Right cardiac atrium (tissue), 5 donors: ENCODE data around the gene ZNF521. TPM values are rescaled to one million over a fixed set of nuclear protein-coding genes. Genes with fewer than 3 reads are reported as not detected.

Experiments
- ATAC-seq, 2 donors: fragments of 200-7000 bp; cut with Tn5 transposase; one replicate each; pipeline versions ENCODE4 v1.8.0 to v1.9.1; 2020; ENCODE audit warnings: moderate library complexity in 2 of 2, mild to moderate bottlenecking in 1 of 2
- DNase-seq, 3 donors: peaks; one replicate each; pipeline ENCODE4 v3.0.0-alpha.2; 2020
- H3K27ac ChIP-seq: one replicate; pipeline ENCODE4 v1.5.1; 2013; ENCODE audit warnings: mild to moderate bottlenecking, low read length, control low read depth, moderate library complexity
- H3K27me3 ChIP-seq: one replicate; pipeline ENCODE4 v1.6.1; 2013; ENCODE audit not compliant: control insufficient read depth, insufficient read depth
- H3K4me1 ChIP-seq: one replicate; pipeline ENCODE4 v1.6.1; 2013; ENCODE audit warnings: low read length; ENCODE audit not compliant: control insufficient read depth, insufficient read depth
- H3K4me3 ChIP-seq: one replicate; pipeline ENCODE4 v1.5.1; 2013; ENCODE audit warnings: low read length, control low read depth
- H3K9me3 ChIP-seq: one replicate; pipeline ENCODE4 v1.6.1; 2013; ENCODE audit warnings: low read length; ENCODE audit not compliant: control insufficient read depth
- WGBS: extraction: QIAGEN DNeasy Blood & Tissue Kit; methylation state at CpG from one replicate; pipeline ENCODE4 v1.1.7; 2013; 5-methylcytosine and 5-hydroxymethylcytosine counted together
- intact Hi-C, 4 donors: fragments of 100-400 bp; cut with DNase I; formaldehyde crosslinking; loops; one replicate each; pipeline versions ENCODE4 v1.11.0 to v1.14.0; 2022 to 2023
- polyA plus RNA-seq: library from polyadenylated mRNA; stranded (reverse); fragments of 200-250 nt; gene quantifications from one replicate; pipeline ENCODE4 v1.2.3, GENCODE V29; 2013
- total RNA-seq, 4 donors: library from RNA; stranded (reverse); fragmentation: NEBNext Ultra II Directional; extraction: Animal tissue kit (Norgen Biotek cat#: 25700); gene quantifications; one replicate each; pipeline ENCODE4 v1.2.1, GENCODE V29; 2021
- donor health status: healthy with polysubstance abuse.
- donor health status: DM: no; HTN: yes; CAD: no.
- donor health status: DM: no; HTN: no; CAD: no.
- donor health status: DM: no; HTN: yes; CAD: no; lungs with severe emphysema.
- donor health status: DM: yes; HTN: yes; CAD: no.

The ZNF521 gene
- total and polyA plus RNA-seq, 5 donors: 7.2 to 54.5 (median 38.8) TPM

- Histone ChIP-seq H3K4me1 (no peaks in the 10 kb centered on the region), H3K9me3 (no peaks in the 10 kb centered on the region), H3K27ac (no peak overlapping the region), H3K27me3 (no peaks in the 10 kb centered on the region), H3K4me3 (no peak overlapping the region)
- ATAC-seq (no peak), DNase-seq (peak in 1 of 3 donors; percentile 11)
- intact Hi-C loops: loop anchor here in 1 of 4 donors (10.0 kb wide), 1 partner anchor 177 kb away; no protein-coding TSS in a partner anchor
- WGBS: 72% methylated on average over 11 of the region's 11 CpGs
Measured at GRCh38 chr18:25167612-25168410, 184.2 kb downstream of the ZNF521 start.

- DNase-seq (no peak), ATAC-seq (no peak)
- H3K4me3 ChIP-seq: no peak overlapping the region
- H3K9me3 ChIP-seq: no peaks in the 10 kb centered on the region
- 52% methylated on average over 1 of the region's 1 CpG for WGBS
- intact Hi-C loops: loop anchor here in 1 of 4 donors (10.0 kb wide), 1 partner anchor 179 kb away; no protein-coding TSS in a partner anchor
- H3K27ac ChIP-seq: no peak overlapping the region
- no peaks in the 10 kb centered on the region for H3K27me3 ChIP-seq
- no peaks in the 10 kb centered on the region for H3K4me1 ChIP-seq
Measured at GRCh38 chr18:25166113-25166512, 185.9 kb downstream of the ZNF521 start.

GRCh38 chr18:25164848-25165811 lies 186.8 kb downstream of the ZNF521 start:
- H3K27ac ChIP-seq: peak overlapping the region; percentile 67
- 6% methylated on average over 10 of the region's 10 CpGs for WGBS
- peak in 2 of 3 donors; percentile 49 to 54 for DNase-seq
- peak overlapping the region; percentile 79 for H3K4me3 ChIP-seq
- peak; percentile 77 to 86 for ATAC-seq
- intact Hi-C loops: loop anchor here in 1 of 4 donors (10.0 kb wide), 1 partner anchor 180 kb away; no protein-coding TSS in a partner anchor
- H3K27me3 ChIP-seq: no peaks in the 10 kb centered on the region
- no peaks in the 10 kb centered on the region for H3K4me1 ChIP-seq
- H3K9me3 ChIP-seq: no peaks in the 10 kb centered on the region

DNA sequence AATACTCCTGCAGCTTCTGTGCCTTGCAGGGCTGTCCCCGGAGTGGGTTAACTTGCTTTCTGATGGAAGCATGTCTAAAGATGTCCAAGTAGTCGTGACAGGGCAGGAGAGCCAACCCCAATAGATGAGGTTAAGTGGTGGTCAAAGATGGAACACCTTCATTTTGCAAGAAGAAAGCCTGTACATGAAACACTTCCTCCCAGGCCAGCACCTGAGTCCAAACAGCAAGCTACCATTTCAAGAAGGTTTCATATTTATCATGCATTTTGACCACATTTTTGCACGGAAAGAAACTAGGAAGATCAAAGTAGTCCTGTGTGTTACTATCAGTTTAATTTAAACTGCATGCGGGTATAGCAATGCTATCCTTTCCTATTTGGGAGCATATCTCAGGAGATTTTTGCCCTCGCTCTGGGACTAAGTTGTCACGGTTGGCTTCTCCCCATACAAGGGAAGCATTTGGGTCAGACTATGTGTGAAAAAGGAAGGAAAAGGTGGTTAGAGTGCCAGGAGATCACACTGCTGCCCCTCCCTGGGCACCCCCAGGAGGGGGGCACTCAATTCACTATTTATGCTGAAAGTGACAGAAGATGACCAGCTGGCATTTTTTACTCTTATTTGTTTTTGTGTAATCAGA lies 187.6 kb downstream of the ZNF521 start:
- peak overlapping the region; percentile 79 for H3K4me3 ChIP-seq
- no peaks in the 10 kb centered on the region for H3K27me3 ChIP-seq
- DNase-seq (peak in 1 of 3 donors; percentile 11), ATAC-seq (peak in 1 of 2 donors; percentile 32)
- no peaks in the 10 kb centered on the region for H3K4me1 ChIP-seq
- 22% methylated on average over 6 of the region's 6 CpGs for WGBS
- intact Hi-C loops: loop anchor here in 1 of 4 donors (10.0 kb wide), 1 partner anchor 180 kb away; no protein-coding TSS in a partner anchor
- H3K9me3 ChIP-seq: no peaks in the 10 kb centered on the region
- H3K27ac ChIP-seq: no peak overlapping the region

- intact Hi-C loops: no loop called here
- ATAC-seq (no peak), DNase-seq (no peak)
- Histone ChIP-seq H3K27me3 (no peaks in the 10 kb centered on the region), H3K4me1 (peaks cover 2% of the 10 kb centered on the region), H3K4me3 (no peak overlapping the region), H3K9me3 (no peaks in the 10 kb centered on the region), H3K27ac (no peak overlapping the region)
- 90% methylated on average over 6 of the region's 6 CpGs for WGBS
Measured at GRCh38 chr18:25153426-25153825, 198.5 kb downstream of the ZNF521 start.

DNA sequence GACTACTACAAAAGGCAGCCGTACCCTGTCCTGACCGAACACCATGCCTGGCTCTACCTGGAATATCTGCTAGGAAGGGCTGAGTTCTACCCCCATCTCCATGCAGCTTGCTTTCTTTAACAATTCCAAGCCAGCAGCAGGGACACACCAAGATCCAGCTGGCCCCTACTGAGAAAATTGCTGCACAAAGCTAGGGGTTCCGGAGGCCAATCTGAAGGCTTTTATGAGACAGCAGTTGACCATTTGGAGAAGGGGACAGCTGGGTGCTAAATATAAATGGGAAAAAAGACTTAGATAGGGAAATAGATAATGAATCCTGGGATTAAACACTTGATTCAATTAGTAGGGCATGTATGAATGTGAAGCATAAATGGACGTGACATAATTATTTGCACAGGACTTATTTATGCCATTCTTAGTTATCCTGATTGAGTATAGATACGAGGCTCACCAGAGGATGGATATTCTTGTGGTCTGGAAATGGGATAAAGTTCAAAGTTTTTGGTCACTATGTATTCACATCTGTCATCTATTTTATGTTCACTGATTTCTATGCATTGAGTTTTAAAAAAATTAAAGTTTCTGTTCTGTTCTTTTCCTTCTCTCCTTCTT lies 204.0 kb downstream of the ZNF521 start:
- intact Hi-C loops: no loop called here
- Histone ChIP-seq H3K4me3 (no peak overlapping the region), H3K27ac (no peak overlapping the region), H3K9me3 (no peaks in the 10 kb centered on the region), H3K27me3 (no peaks in the 10 kb centered on the region), H3K4me1 (peaks cover 3% of the 10 kb centered on the region)
- ATAC-seq (no peak), DNase-seq (no peak)
- WGBS: 93% methylated on average over 5 of the region's 5 CpGs

DNA sequence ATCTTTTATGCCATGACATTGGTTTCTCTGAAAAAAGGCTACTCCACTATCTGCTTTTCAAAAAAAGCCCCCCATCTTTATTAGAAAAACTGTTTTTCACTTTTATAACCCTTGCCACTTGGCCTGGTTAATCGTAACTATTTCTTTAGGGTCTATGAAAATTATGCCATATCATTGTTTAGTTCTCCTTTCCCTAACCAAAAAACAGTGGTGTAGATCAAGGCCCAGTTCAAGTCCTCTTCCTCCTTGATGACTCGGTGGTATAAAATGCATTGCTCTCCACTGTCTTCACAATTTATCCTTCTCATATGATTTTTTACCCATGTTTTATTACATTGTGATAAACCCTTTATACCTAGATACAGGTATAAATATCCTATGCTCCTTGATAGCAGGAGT lies 205.5 kb downstream of the ZNF521 start:
- no peak overlapping the region for H3K27ac ChIP-seq
- DNase-seq (no peak), ATAC-seq (no peak)
- H3K27me3 ChIP-seq: no peaks in the 10 kb centered on the region
- 83% methylated on average over 2 of the region's 2 CpGs for WGBS
- H3K9me3 ChIP-seq: no peaks in the 10 kb centered on the region
- H3K4me3 ChIP-seq: no peak overlapping the region
- peaks cover 3% of the 10 kb centered on the region for H3K4me1 ChIP-seq
- intact Hi-C loops: no loop called here

DNA sequence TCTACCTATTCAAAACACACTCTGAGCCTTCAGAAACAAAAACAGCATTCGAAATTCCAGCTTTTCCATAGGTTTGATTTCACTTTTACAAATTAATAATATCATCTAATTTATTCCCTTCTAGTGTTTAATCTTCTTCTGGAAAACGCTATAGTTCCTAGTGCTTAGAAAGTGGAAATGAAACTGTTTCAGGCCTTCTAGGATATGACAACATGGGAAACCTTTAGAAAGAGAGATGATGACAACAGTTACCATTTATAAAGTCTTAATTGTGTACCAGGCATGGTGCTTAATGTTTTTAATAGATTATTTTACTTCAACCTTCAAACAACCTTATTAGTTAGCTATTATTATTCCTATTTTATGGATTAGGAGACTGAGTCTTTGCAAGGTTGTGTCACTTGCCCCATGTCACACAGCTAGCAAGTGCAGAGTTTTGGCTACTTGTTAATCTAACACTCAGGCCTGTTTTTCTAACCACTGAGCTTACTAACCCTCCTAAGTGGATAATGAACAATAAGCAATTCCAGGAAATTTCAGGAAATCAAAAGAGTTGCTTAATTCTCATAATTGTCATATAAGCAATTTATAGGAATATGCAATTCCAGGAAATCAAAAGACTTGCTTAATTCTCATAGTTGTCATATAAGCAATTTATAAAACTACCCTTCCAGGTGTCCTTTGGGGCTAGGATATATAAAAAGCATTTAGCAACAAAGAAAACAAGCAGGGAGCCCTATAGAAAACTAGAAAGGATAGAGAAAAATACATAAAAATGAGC lies 206.0 kb downstream of the ZNF521 start:
- no peak for DNase-seq
- Histone ChIP-seq H3K4me1 (peaks cover 3% of the 10 kb centered on the region), H3K4me3 (no peak overlapping the region), H3K9me3 (no peaks in the 10 kb centered on the region), H3K27me3 (no peaks in the 10 kb centered on the region), H3K27ac (no peak overlapping the region)
- intact Hi-C loops: no loop called here
- no peak for ATAC-seq
- WGBS: 75% methylated on average over 2 of the region's 2 CpGs

GRCh38 chr18:25144820-25145219 lies 207.1 kb downstream of the ZNF521 start:
- DNase-seq: peak; percentile 55 to 69 (median 63)
- H3K27me3 ChIP-seq: no peaks in the 10 kb centered on the region
- H3K9me3 ChIP-seq: no peaks in the 10 kb centered on the region
- no peak overlapping the region for H3K4me3 ChIP-seq
- WGBS: 29% methylated on average over 2 of the region's 2 CpGs
- peaks cover 3% of the 10 kb centered on the region for H3K4me1 ChIP-seq
- peak; percentile 72 to 91 for ATAC-seq
- intact Hi-C loops: no loop called here
- H3K27ac ChIP-seq: no peak overlapping the region

DNA sequence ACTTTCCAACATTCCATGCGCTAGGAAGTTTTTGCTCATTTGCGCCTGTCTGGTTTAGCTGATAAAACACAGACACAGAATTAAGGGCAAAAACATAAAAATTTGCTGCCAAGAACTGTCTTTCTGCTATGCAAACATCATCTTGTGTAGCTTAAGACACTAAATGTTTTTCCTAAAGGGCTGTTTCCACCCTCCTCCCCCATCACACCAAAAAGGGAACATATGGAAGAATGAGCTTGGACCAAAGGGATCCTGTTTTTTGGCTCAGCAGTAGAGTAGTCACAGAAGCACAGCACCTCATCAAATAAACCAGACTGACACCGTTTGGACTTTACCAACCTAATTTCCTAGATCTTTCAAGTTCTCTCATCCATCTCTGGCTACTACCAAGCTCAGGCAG lies 210.1 kb downstream of the ZNF521 start:
- WGBS: 61% methylated on average over 3 of the region's 3 CpGs
- DNase-seq: no peak
- no peak overlapping the region for H3K27ac ChIP-seq
- H3K9me3 ChIP-seq: no peaks in the 10 kb centered on the region
- H3K4me3 ChIP-seq: no peak overlapping the region
- H3K4me1 ChIP-seq: peaks cover 4% of the 10 kb centered on the region
- no peak for ATAC-seq
- H3K27me3 ChIP-seq: no peaks in the 10 kb centered on the region
- intact Hi-C loops: no loop called here
